H1 (cell line): ENCODE data around the gene COMT. TPM values are rescaled to one million over a fixed set of nuclear protein-coding genes. Genes with fewer than 3 reads are reported as not detected.

Source experiments
- CTBP2 ChIP-seq: IDR thresholded peaks from 2 replicates; pipeline ENCODE4 v1.7.0; 2011; ENCODE audit warnings: borderline replicate concordance, mild to moderate bottlenecking, moderate library complexity, mixed read lengths, low read length; ENCODE audit not compliant: insufficient read depth, insufficient read length
- KDM4A ChIP-seq: IDR thresholded peaks from one replicate; pipeline ENCODE4 v1.7.1; 2012; ENCODE audit warnings: low read depth, mild to moderate bottlenecking, moderate library complexity, low read length, inconsistent platforms; ENCODE audit not compliant: severe bottlenecking
- polyA plus RNA-seq, 7 experiments: library from polyadenylated mRNA; depleted of rRNA in 3 of 7; stranded (reverse) in 5 of 7; unstranded in 2 of 7; fragments of >200 nt in 5 of 7; fragments of 200-250 nt in 2 of 7; gene quantifications; 1 replicate in 5 of 7; 2 replicates in 1 of 7; 4 replicates in 1 of 7; pipeline versions ENCODE4 v1.2.1 to v1.2.3, GENCODE V29; 2011 to 2013; ENCODE audit warnings: missing spikeins in 2 of 7, mixed read lengths in 2 of 7
- total RNA-seq: library from RNA; stranded (reverse); fragmentation: NEBNext Ultra II Directional; extraction: Animal tissue kit (Norgen Biotek cat#: 25700); gene quantifications from 2 replicates; pipeline ENCODE4 v1.2.1, GENCODE V29; 2021

COMT gene
- total and polyA plus RNA-seq, 2 of the 8 experiments (the other 6 are each of a cell fraction or from before 2014, with no cell fraction given) = 15.2 to 33.7 TPM

DNA sequence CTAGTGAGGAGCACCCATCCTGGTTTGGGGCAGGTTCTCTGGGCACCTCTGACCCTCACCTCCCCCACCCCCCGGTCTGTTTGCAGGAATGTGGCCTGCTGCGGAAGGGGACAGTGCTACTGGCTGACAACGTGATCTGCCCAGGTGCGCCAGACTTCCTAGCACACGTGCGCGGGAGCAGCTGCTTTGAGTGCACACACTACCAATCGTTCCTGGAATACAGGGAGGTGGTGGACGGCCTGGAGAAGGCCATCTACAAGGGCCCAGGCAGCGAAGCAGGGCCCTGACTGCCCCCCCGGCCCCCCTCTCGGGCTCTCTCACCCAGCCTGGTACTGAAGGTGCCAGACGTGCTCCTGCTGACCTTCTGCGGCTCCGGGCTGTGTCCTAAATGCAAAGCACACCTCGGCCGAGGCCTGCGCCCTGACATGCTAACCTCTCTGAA is 26.9 kb downstream of the COMT start (continued):
- TF ChIP-seq CTBP2 (no peak), KDM4A (no peak)
